DND-41 (cell line): Measurements from ENCODE around the gene ATG9B.
A peak's percentile ranks its signal among the peaks of the same experiment; 100 is the strongest.

ENCODE experiments used
- ATAC-seq: fragments of 200-7000 bp; cut with Tn5 transposase; 3 replicates; pipeline ENCODE4 v1.9.1; 2021; ENCODE audit warnings: low read depth; ENCODE audit not compliant: insufficient read depth
- DNase-seq: peaks from one replicate; pipeline ENCODE4 v3.0.0-alpha.2; 2020
- H2AFZ ChIP-seq: 2 replicates; pipeline ENCODE4 v1.6.0; 2012; ENCODE audit warnings: low read depth, low read length
- H3K27ac ChIP-seq: 2 replicates; pipeline ENCODE4 v1.5.1; 2012; ENCODE audit warnings: low read length, inconsistent platforms
- H3K27me3 ChIP-seq: fragments of 200-600 bp; sonication (generic); 2 replicates; pipeline ENCODE4 v1.6.0; 2012; ENCODE audit warnings: low read length, mild to moderate bottlenecking, inconsistent platforms; ENCODE audit not compliant: insufficient read depth, poor library complexity
- H3K36me3 ChIP-seq: 2 replicates; pipeline ENCODE4 v1.5.1; 2012; ENCODE audit warnings: low read length, inconsistent platforms; ENCODE audit not compliant: insufficient read depth
- H3K4me1 ChIP-seq: 2 replicates; pipeline ENCODE4 v1.5.1; 2012; ENCODE audit warnings: mild to moderate bottlenecking, low read length; ENCODE audit not compliant: insufficient read depth
- H3K4me2 ChIP-seq: 2 replicates; pipeline ENCODE4 v1.6.0; 2012; ENCODE audit warnings: mild to moderate bottlenecking, moderate library complexity, low read length, inconsistent platforms; ENCODE audit not compliant: insufficient read depth
- H3K4me3 ChIP-seq, 2 experiments: fragments of 200-600 bp in 1 of 2; shearing (Covaris generic) in 1 of 2; 2 replicates each; pipeline ENCODE4 v1.5.1; 2012 to 2016; ENCODE audit warnings: inconsistent platforms in 2 of 2, low read length in 2 of 2, mild to moderate bottlenecking in 2 of 2, low read depth in 1 of 2, moderate library complexity in 1 of 2
- H3K79me2 ChIP-seq: 2 replicates; pipeline ENCODE4 v1.6.0; 2012; ENCODE audit warnings: low read length, inconsistent platforms; ENCODE audit not compliant: insufficient read depth
- H3K9ac ChIP-seq: 2 replicates; pipeline ENCODE4 v1.6.0; 2012; ENCODE audit warnings: low read depth, mild to moderate bottlenecking, inconsistent platforms, low read length, moderate library complexity
- H3K9me3 ChIP-seq: 2 replicates; pipeline ENCODE4 v1.5.1; 2012; ENCODE audit warnings: low read length, moderate library complexity, mild to moderate bottlenecking, inconsistent platforms; ENCODE audit not compliant: insufficient read depth, severe bottlenecking
- H4K20me1 ChIP-seq: 2 replicates; pipeline ENCODE4 v1.6.0; 2012; ENCODE audit warnings: low read length; ENCODE audit not compliant: insufficient read depth
- EZH2 ChIP-seq: IDR thresholded peaks from 3 replicates; pipeline ENCODE4 v1.6.1; 2012; ENCODE audit warnings: borderline replicate concordance, low read depth, mild to moderate bottlenecking, moderate library complexity, low read length, inconsistent platforms; ENCODE audit not compliant: severe bottlenecking
- TF ChIP-seq, protein P1 (sequence below): IDR thresholded peaks from 2 replicates; pipeline ENCODE4 v1.5.1; 2012; ENCODE audit warnings: borderline replicate concordance, low read length, moderate library complexity, mild to moderate bottlenecking; ENCODE audit not compliant: poor library complexity, severe bottlenecking; ENCODE audit errors: extremely low read depth

Gene ATG9B

DNA sequence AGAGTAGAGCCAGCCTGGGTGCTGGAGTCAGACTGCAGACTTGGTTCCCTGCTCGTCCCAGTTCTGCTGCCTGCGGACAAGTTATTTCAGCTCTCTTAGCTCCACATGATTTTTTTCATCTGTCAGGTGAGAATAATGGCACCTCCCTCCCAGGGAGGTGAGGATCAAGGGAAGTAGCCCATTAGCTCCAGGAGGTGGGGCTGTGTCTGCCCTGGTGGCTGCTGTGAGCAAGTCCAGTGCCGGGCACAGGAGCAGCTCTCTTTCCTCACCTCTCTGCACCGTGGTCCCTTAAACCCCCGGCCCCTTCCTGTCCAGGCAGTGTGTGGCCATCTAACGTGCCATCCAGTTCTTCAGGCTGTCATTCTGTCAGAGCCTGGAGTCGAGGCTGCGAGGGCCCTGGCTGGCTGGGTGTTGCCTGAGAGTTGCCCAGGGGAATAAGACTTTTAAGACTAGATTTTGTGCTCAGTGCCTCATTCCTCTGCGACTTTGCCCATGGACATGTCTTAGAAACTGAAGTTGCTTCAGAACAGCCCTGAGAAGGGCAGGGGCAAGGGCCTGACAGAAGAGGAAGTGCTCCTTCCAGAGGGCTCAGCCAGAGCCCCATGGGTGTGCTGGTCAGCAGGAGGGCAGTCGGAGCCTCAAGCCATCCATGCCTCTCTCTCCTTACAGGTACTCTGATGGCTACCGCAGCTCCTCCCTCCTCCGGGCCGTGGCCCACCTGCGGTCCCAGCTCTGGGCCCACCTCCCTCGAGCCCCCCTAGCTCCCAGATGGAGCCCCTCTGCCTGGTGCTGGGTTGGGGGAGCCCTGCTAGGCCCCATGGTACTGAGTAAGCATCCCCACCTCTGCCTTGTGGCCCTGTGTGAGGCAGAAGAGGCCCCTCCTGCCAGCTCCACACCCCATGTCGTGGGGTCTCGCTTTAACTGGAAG is 8.9 kb upstream of the ATG9B start:
- H3K4me1 ChIP-seq = peaks cover 16% of the 10 kb centered on the region
- ATAC-seq (no peak), DNase-seq (no peak)
- no peak overlapping the region for H3K4me2 ChIP-seq
- no peak overlapping the region for H3K4me3 ChIP-seq
- no peak overlapping the region for H3K9ac ChIP-seq
- no peak overlapping the region for H2AFZ ChIP-seq
- no peaks in the 10 kb centered on the region for H3K27me3 ChIP-seq
- no peak for TF ChIP-seq EZH2
- TF ChIP-seq, protein P1, sequence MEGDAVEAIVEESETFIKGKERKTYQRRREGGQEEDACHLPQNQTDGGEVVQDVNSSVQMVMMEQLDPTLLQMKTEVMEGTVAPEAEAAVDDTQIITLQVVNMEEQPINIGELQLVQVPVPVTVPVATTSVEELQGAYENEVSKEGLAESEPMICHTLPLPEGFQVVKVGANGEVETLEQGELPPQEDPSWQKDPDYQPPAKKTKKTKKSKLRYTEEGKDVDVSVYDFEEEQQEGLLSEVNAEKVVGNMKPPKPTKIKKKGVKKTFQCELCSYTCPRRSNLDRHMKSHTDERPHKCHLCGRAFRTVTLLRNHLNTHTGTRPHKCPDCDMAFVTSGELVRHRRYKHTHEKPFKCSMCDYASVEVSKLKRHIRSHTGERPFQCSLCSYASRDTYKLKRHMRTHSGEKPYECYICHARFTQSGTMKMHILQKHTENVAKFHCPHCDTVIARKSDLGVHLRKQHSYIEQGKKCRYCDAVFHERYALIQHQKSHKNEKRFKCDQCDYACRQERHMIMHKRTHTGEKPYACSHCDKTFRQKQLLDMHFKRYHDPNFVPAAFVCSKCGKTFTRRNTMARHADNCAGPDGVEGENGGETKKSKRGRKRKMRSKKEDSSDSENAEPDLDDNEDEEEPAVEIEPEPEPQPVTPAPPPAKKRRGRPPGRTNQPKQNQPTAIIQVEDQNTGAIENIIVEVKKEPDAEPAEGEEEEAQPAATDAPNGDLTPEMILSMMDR = no peak
- H3K79me2 ChIP-seq = peaks cover 27% of the 10 kb centered on the region
- H3K9me3 ChIP-seq = no peaks in the 10 kb centered on the region
- 0 out of 2 replicates have a peak, but pooled peaks cover 11% of the 10 kb centered on the region for H4K20me1 ChIP-seq
- peaks cover 56% of the 10 kb centered on the region for H3K36me3 ChIP-seq
- no peak overlapping the region for H3K27ac ChIP-seq

- H2AFZ ChIP-seq = no peak overlapping the region
- peaks cover 1% of the 10 kb centered on the region for H3K27me3 ChIP-seq
- TF ChIP-seq EZH2 = no peak
- TF ChIP-seq, protein P1 = no peak
- H3K9me3 ChIP-seq = no peaks in the 10 kb centered on the region
- no peak overlapping the region for H3K9ac ChIP-seq
- no peak overlapping the region for H3K4me2 ChIP-seq
- H4K20me1 ChIP-seq = 0 out of 2 replicates have a peak, but pooled peaks cover 11% of the 10 kb centered on the region
- DNase-seq (no peak), ATAC-seq (no peak)
- no peak overlapping the region for H3K27ac ChIP-seq
- peaks cover 37% of the 10 kb centered on the region for H3K36me3 ChIP-seq
- no peak overlapping the region for H3K4me3 ChIP-seq
- peaks cover 27% of the 10 kb centered on the region for H3K79me2 ChIP-seq
- H3K4me1 ChIP-seq = peaks cover 24% of the 10 kb centered on the region
Observed at GRCh38 chr7:151031011-151031410, 6.7 kb upstream of the ATG9B start.

DNA sequence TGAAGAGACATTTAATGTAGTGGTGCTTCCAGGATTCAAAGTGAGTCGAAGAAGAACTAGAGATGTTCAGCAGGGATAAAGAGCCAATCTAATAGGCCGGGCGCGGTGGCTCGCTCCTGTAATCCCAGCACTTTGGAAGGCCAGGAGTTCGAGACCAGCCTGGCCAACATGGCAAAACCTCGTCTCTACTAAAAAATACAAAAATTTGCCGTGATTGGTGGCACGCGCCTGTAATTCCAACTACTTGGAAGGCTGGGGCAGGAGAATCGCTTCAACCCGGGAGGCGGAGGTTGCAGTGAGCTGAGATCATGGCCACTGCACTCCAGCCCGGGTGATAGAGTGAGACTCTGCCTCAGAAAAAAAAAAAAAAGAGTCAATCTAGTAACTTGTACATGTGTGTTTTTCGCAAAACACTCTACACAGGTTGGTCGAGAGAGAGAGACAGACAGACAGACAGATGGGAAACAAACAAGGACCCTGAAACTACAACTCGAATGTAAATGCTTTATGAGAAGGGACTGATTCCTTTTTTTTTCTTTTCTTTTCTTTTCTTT is 4.7 kb upstream of the ATG9B start:
- Histone ChIP-seq H3K36me3 (peaks cover 18% of the 10 kb centered on the region), H3K27me3 (peaks cover 3% of the 10 kb centered on the region), H3K79me2 (peaks cover 27% of the 10 kb centered on the region), H3K27ac (peak overlapping the region; percentile 64), H3K4me1 (peaks cover 24% of the 10 kb centered on the region), H4K20me1 (0 out of 2 replicates have a peak, but pooled peaks cover 9% of the 10 kb centered on the region), H2AFZ (peak overlapping the region; percentile 86), H3K9me3 (no peaks in the 10 kb centered on the region), H3K9ac (peak overlapping the region; percentile 63), H3K4me2 (peak overlapping the region; percentile 80), H3K4me3 (peak overlapping the region; percentile 54 to 69)
- TF ChIP-seq, protein P1 = no peak
- TF ChIP-seq EZH2 = no peak
- no peak for ATAC-seq
- no peak for DNase-seq
